ENCODE results near the gene CDC37. TPM values are rescaled to one million over a fixed set of nuclear protein-coding genes. Genes with fewer than 3 reads are reported as not detected.

CDC37 gene
- total RNA-seq, 1 donor from 2014 or later, result 148 TPM

GRCh38 chr19:10431254-10431942, 28.1 kb upstream of the CDC37 start:
- H3K27me3 Mint-ChIP-seq (ENCODE audit: unreplicated experiment), result no peaks in the 10 kb centered on the region
- H3K9me3 Mint-ChIP-seq (ENCODE audit: unreplicated experiment), result no peaks in the 10 kb centered on the region
- H3K27ac Mint-ChIP-seq (ENCODE audit: unreplicated experiment), result peak overlapping the region; percentile 54
- no peak for DNase-seq (ENCODE audit: extremely low spot score, unreplicated experiment)
- peaks cover 13% of the 10 kb centered on the region for H3K4me1 Mint-ChIP-seq (ENCODE audit: unreplicated experiment)
- H3K4me3 Mint-ChIP-seq (ENCODE audit: unreplicated experiment), result peak overlapping the region; percentile 78
- no peaks in the 10 kb centered on the region for H3K36me3 Mint-ChIP-seq (ENCODE audit: unreplicated experiment)
- TF ChIP-seq, protein P1, sequence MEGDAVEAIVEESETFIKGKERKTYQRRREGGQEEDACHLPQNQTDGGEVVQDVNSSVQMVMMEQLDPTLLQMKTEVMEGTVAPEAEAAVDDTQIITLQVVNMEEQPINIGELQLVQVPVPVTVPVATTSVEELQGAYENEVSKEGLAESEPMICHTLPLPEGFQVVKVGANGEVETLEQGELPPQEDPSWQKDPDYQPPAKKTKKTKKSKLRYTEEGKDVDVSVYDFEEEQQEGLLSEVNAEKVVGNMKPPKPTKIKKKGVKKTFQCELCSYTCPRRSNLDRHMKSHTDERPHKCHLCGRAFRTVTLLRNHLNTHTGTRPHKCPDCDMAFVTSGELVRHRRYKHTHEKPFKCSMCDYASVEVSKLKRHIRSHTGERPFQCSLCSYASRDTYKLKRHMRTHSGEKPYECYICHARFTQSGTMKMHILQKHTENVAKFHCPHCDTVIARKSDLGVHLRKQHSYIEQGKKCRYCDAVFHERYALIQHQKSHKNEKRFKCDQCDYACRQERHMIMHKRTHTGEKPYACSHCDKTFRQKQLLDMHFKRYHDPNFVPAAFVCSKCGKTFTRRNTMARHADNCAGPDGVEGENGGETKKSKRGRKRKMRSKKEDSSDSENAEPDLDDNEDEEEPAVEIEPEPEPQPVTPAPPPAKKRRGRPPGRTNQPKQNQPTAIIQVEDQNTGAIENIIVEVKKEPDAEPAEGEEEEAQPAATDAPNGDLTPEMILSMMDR (IDR thresholded peaks at IDR 0.05), result no peak

DNA sequence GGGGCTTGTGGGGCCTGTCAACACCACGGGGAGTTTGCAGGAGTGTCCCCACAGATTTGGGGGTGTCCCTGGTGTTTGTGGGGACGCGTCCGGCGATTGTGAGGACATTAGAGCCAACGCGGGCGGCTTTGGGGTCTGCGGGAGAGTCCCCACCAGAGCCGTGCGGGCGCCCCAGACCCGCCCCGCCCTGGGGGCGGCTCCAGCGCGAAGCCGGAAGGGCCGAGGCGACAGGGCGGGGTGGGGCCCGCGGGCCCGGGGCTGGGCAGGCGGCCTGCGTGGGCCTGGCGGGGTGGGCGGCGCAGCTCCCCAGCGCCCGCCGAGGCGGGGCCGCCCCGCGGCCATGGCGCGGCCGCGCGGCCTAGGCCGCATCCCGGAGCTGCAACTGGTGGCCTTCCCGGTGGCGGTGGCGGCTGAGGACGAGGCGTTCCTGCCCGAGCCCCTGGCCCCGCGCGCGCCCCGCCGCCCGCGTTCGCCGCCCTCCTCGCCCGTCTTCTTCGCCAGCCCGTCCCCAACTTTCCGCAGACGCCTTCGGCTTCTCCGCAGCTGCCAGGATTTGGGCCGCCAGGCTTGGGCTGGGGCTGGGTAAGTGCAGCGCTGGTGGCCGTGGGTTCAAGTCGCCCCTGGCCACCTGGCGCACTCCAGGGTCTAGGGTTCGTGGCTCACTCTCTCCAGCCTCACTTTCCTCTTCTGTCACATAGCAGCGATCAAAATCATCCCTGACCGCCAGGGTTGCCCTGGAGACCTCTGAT, 27.3 kb upstream of the CDC37 start:
- Mint-ChIP-seq H3K9me3 (ENCODE audit: unreplicated experiment) (no peaks in the 10 kb centered on the region), H3K4me3 (ENCODE audit: unreplicated experiment) (peak overlapping the region; percentile 78), H3K4me1 (ENCODE audit: unreplicated experiment) (peaks cover 13% of the 10 kb centered on the region), H3K36me3 (ENCODE audit: unreplicated experiment) (no peaks in the 10 kb centered on the region), H3K27ac (ENCODE audit: unreplicated experiment) (no peak overlapping the region), H3K27me3 (ENCODE audit: unreplicated experiment) (no peaks in the 10 kb centered on the region)
- DNase-seq (ENCODE audit: extremely low spot score, unreplicated experiment), result no peak
- TF ChIP-seq, protein P1 (IDR thresholded peaks at IDR 0.05), result no peak

- no peaks in the 10 kb centered on the region for H3K9me3 Mint-ChIP-seq (ENCODE audit: unreplicated experiment)
- H3K4me1 Mint-ChIP-seq (ENCODE audit: unreplicated experiment), result peaks cover 16% of the 10 kb centered on the region
- H3K36me3 Mint-ChIP-seq (ENCODE audit: unreplicated experiment), result no peaks in the 10 kb centered on the region
- DNase-seq (ENCODE audit: extremely low spot score, unreplicated experiment), result no peak
- H3K27ac Mint-ChIP-seq (ENCODE audit: unreplicated experiment), result no peak overlapping the region
- H3K27me3 Mint-ChIP-seq (ENCODE audit: unreplicated experiment), result peaks cover 10% of the 10 kb centered on the region
- H3K4me3 Mint-ChIP-seq (ENCODE audit: unreplicated experiment), result no peak overlapping the region
- TF ChIP-seq, protein P1 (IDR thresholded peaks at IDR 0.05), result no peak
Measured at GRCh38 chr19:10428996-10429381, 25.6 kb upstream of the CDC37 start.

- no peaks in the 10 kb centered on the region for H3K36me3 Mint-ChIP-seq (ENCODE audit: unreplicated experiment)
- H3K27me3 Mint-ChIP-seq (ENCODE audit: unreplicated experiment), result peaks cover 13% of the 10 kb centered on the region
- H3K27ac Mint-ChIP-seq (ENCODE audit: unreplicated experiment), result no peak overlapping the region
- no peak overlapping the region for H3K4me3 Mint-ChIP-seq (ENCODE audit: unreplicated experiment)
- H3K4me1 Mint-ChIP-seq (ENCODE audit: unreplicated experiment), result peaks cover 16% of the 10 kb centered on the region
- TF ChIP-seq, protein P1 (IDR thresholded peaks at IDR 0.05), result no peak
- DNase-seq (ENCODE audit: extremely low spot score, unreplicated experiment), result no peak
- no peaks in the 10 kb centered on the region for H3K9me3 Mint-ChIP-seq (ENCODE audit: unreplicated experiment)
Measured at GRCh38 chr19:10427169-10427568, 23.8 kb upstream of the CDC37 start.

- TF ChIP-seq, protein P1 (IDR thresholded peaks at IDR 0.05), result peak; percentile 99
- Mint-ChIP-seq H3K4me1 (ENCODE audit: unreplicated experiment) (peaks cover 19% of the 10 kb centered on the region), H3K4me3 (ENCODE audit: unreplicated experiment) (peak overlapping the region; percentile 59), H3K36me3 (ENCODE audit: unreplicated experiment) (no peaks in the 10 kb centered on the region), H3K9me3 (ENCODE audit: unreplicated experiment) (no peaks in the 10 kb centered on the region), H3K27ac (ENCODE audit: unreplicated experiment) (no peak overlapping the region), H3K27me3 (ENCODE audit: unreplicated experiment) (peaks cover 36% of the 10 kb centered on the region)
- peak; percentile 94 for DNase-seq (ENCODE audit: extremely low spot score, unreplicated experiment)
Measured at GRCh38 chr19:10424011-10424637, 20.8 kb upstream of the CDC37 start.
